ENCODE data around the gene PTGER4. TPM values are rescaled to one million over a fixed set of nuclear protein-coding genes. Genes with fewer than 3 reads are reported as not detected.
A peak's percentile ranks its signal among the peaks of the same experiment; 100 is the strongest.

PTGER4 gene
- total RNA-seq, 3 donors from 2014 or later (not counting 1 experiment from before 2014, with no cell fraction given), result 112 to 126 (median 117) TPM

DNA sequence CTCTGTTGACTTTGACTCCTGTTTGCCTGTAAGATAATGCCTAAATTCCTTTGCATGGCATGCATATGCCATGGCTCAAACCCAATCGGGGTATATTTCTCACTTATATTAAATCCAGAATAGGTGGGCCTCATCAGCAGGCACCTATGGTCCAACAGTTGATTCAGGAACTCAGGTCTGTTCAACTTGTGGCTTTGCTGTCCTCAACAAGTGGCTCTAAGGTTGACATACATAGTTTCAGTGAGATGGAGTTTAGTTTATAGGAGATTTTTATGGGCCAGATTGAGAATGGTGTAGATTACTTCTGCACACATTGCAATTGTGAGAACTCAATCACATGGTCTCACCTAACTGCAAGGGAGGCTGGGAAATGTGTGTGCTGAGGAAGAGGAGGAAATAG lies 31.6 kb upstream of the PTGER4 start:
- H3K27ac Mint-ChIP-seq, result no peak overlapping the region
- peaks cover 33 to 37% of the 10 kb centered on the region in 2 donors for H3K4me1 Mint-ChIP-seq
- Histone ChIP-seq H3K4me3 (ENCODE audit: low read length) (no peak overlapping the region), H3K27me3 (ENCODE audit: control insufficient read depth, insufficient read depth, low read length) (no peaks in the 10 kb centered on the region), H3K27ac (ENCODE audit: low read length) (no peak overlapping the region), H3K4me1 (ENCODE audit: control insufficient read depth, insufficient read depth, low read length) (peaks cover 19% of the 10 kb centered on the region), H3K36me3 (ENCODE audit: control insufficient read depth, insufficient read depth, low read length) (no peaks in the 10 kb centered on the region), H3K9me3 (ENCODE audit: control insufficient read depth, insufficient read depth, low read length) (no peaks in the 10 kb centered on the region)
- DNase-seq, result no peak
- no peaks in the 10 kb centered on the region for H3K27me3 Mint-ChIP-seq (ENCODE audit: low read depth in 2 of 2)
- no peak for ATAC-seq
- H3K4me3 Mint-ChIP-seq, result no peak overlapping the region
- H3K36me3 Mint-ChIP-seq, result no peaks in the 10 kb centered on the region
- intact Hi-C loops (cut with micrococcal nuclease), result no loop called here
- H3K9me3 Mint-ChIP-seq, result peaks cover 0 to 2% of the 10 kb centered on the region in 2 donors
- TF ChIP-seq, protein P1, sequence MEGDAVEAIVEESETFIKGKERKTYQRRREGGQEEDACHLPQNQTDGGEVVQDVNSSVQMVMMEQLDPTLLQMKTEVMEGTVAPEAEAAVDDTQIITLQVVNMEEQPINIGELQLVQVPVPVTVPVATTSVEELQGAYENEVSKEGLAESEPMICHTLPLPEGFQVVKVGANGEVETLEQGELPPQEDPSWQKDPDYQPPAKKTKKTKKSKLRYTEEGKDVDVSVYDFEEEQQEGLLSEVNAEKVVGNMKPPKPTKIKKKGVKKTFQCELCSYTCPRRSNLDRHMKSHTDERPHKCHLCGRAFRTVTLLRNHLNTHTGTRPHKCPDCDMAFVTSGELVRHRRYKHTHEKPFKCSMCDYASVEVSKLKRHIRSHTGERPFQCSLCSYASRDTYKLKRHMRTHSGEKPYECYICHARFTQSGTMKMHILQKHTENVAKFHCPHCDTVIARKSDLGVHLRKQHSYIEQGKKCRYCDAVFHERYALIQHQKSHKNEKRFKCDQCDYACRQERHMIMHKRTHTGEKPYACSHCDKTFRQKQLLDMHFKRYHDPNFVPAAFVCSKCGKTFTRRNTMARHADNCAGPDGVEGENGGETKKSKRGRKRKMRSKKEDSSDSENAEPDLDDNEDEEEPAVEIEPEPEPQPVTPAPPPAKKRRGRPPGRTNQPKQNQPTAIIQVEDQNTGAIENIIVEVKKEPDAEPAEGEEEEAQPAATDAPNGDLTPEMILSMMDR (IDR thresholded peaks at IDR 0.05), result no peak
- 100% methylated on average over 1 of the region's 1 CpG for WGBS (ENCODE audit: insufficient coverage)

DNA sequence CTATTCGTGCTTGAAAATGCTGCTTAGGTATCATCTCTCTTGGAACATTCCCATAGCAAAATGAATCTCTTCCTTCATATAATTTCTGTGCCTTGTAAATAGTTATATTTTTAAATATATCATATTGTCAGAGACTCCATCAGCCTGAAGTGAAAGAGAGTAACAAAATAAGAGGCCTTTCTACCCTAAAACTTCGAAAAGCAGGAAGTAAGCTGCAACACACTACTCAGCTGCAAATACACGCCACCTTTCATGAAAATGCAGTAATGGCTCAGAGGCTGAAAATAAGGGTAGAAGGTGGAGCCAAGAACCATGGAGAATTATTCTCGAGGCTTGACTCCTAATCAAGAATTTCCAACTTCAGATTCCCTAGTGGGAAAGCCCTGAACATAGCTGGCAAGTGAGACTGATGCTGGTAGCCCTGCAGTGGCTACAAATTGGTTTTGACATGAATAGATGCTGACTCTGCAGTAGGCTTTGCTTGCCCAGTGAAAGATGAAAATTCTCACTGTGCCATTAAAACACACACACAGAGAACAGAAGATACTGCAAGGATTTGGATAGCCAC lies 30.2 kb upstream of the PTGER4 start:
- H3K27ac ChIP-seq (ENCODE audit: low read length), result peak overlapping the region; percentile 38
- H3K4me1 ChIP-seq (ENCODE audit: control insufficient read depth, insufficient read depth, low read length), result peaks cover 25% of the 10 kb centered on the region
- 42% methylated on average over 2 of the region's 4 CpGs for WGBS (ENCODE audit: insufficient coverage)
- intact Hi-C loops (cut with micrococcal nuclease), result no loop called here
- TF ChIP-seq, protein P1 (IDR thresholded peaks at IDR 0.05), result no peak
- Mint-ChIP-seq H3K4me3 (no peak overlapping the region), H3K27me3 (ENCODE audit: low read depth in 2 of 2) (no peaks in the 10 kb centered on the region), H3K27ac (peak overlapping the region in 1 of 2 donors; percentile 60), H3K4me1 (peaks cover 47 to 51% of the 10 kb centered on the region in 2 donors), H3K36me3 (no peaks in the 10 kb centered on the region), H3K9me3 (no peaks in the 10 kb centered on the region)
- H3K9me3 ChIP-seq (ENCODE audit: control insufficient read depth, insufficient read depth, low read length), result no peaks in the 10 kb centered on the region
- no peaks in the 10 kb centered on the region for H3K36me3 ChIP-seq (ENCODE audit: control insufficient read depth, insufficient read depth, low read length)
- ATAC-seq, result peak in 1 of 3 donors; percentile 31
- no peak overlapping the region for H3K4me3 ChIP-seq (ENCODE audit: low read length)
- peak in 1 of 2 donors; percentile 57 for DNase-seq
- H3K27me3 ChIP-seq (ENCODE audit: control insufficient read depth, insufficient read depth, low read length), result no peaks in the 10 kb centered on the region

GRCh38 chr5:40651201-40651600 lies 28.5 kb upstream of the PTGER4 start:
- Mint-ChIP-seq H3K4me1 (peaks cover 53 to 56% of the 10 kb centered on the region in 2 donors), H3K36me3 (no peaks in the 10 kb centered on the region), H3K9me3 (no peaks in the 10 kb centered on the region), H3K27me3 (ENCODE audit: low read depth in 2 of 2) (no peaks in the 10 kb centered on the region), H3K27ac (no peak overlapping the region), H3K4me3 (no peak overlapping the region)
- no peaks in the 10 kb centered on the region for H3K9me3 ChIP-seq (ENCODE audit: control insufficient read depth, insufficient read depth, low read length)
- intact Hi-C loops (cut with micrococcal nuclease), result no loop called here
- no peaks in the 10 kb centered on the region for H3K36me3 ChIP-seq (ENCODE audit: control insufficient read depth, insufficient read depth, low read length)
- H3K4me3 ChIP-seq (ENCODE audit: low read length), result no peak overlapping the region
- DNase-seq (no peak), ATAC-seq (no peak)
- H3K27ac ChIP-seq (ENCODE audit: low read length), result no peak overlapping the region
- TF ChIP-seq, protein P1 (IDR thresholded peaks at IDR 0.05), result no peak
- H3K27me3 ChIP-seq (ENCODE audit: control insufficient read depth, insufficient read depth, low read length), result no peaks in the 10 kb centered on the region
- peaks cover 25% of the 10 kb centered on the region for H3K4me1 ChIP-seq (ENCODE audit: control insufficient read depth, insufficient read depth, low read length)
- WGBS (ENCODE audit: insufficient coverage), result 100% methylated on average over 2 of the region's 3 CpGs

All from natural killer cell (primary cell).